T follicular helper cell (primary cell): ENCODE results near the gene UBAC1.

Experiments
- DNase-seq: peaks from one replicate; pipeline ENCODE4 v3.0.0-alpha.2; 2020; ENCODE audit warnings: low read depth

The UBAC1 gene

GRCh38 chr9:135939351-135940265, 21.6 kb downstream of the UBAC1 start:
- no peak for DNase-seq

GRCh38 chr9:135937521-135938489, 23.4 kb downstream of the UBAC1 start:
- DNase-seq: no peak

GRCh38 chr9:135933114-135933513, 28.1 kb downstream of the UBAC1 start:
- no peak for DNase-seq

- DNase-seq: no peak
These were observed 28.5 kb downstream of the UBAC1 start for GRCh38 chr9:135932656-135933055.

- DNase-seq: no peak
These were observed 29.8 kb downstream of the UBAC1 start for GRCh38 chr9:135931349-135931820.

- no peak for DNase-seq
These were observed 30.5 kb downstream of the UBAC1 start for GRCh38 chr9:135930446-135931345.

GRCh38 chr9:135929656-135930445, 31.3 kb downstream of the UBAC1 start:
- no peak for DNase-seq

GRCh38 chr9:135928731-135929655, 32.2 kb downstream of the UBAC1 start:
- DNase-seq: no peak

GRCh38 chr9:135928074-135928730, 33.0 kb downstream of the UBAC1 start:
- no peak for DNase-seq

GRCh38 chr9:135927195-135928013, 33.8 kb downstream of the UBAC1 start:
- no peak for DNase-seq

- DNase-seq: no peak
These were observed 34.6 kb downstream of the UBAC1 start for GRCh38 chr9:135926402-135927194.

GRCh38 chr9:135925496-135926133, 35.6 kb downstream of the UBAC1 start:
- no peak for DNase-seq

GRCh38 chr9:135924628-135925338, 36.4 kb downstream of the UBAC1 start:
- DNase-seq: no peak

GRCh38 chr9:135923508-135923907, 37.7 kb downstream of the UBAC1 start:
- no peak for DNase-seq

- no peak for DNase-seq
These were observed 39.3 kb downstream of the UBAC1 start for GRCh38 chr9:135921749-135922310.
